ENCODE measurements around the gene PRKCZ.

Gene PRKCZ

DNA sequence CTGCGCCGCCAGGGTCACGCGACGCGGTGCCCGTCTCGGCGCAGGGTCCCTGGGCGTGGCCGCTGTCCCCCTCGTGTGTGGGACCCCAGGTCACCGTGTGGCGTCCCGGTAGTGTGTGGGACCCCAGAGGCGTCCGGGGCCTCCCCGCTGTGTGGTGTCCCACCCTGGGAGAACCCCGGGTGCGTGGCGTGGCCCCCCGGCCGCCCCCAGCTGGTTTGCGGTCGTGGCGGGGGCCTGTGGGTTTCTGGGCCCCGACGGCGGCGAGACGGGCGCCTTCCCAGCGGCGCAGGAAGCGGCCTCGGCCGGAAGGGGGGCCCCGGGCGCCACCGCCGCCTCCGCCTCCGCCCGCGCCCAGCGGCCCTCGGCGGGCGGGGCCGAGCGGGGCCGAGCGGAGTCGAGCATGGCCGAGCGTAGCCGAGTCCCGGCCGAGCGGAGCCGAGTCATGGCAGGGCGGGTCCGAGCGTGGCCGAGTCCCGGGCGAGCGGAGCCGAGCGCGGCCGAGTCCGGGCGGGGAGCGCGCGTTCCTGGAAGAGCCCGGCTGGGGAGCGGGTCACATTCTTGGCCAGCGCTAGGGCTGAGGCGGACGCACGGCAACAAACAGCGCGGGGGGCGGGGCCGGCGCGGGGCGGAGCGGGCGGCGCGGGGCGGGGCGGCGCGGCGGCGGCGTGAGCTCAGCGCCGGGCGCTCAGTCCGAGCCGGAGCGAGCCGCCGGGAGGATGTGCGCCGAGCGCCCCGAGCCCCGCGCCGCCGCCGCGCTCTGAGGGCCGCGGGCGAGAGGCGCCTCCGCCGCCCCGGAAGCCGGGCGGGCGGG, 177.3 kb downstream of the PRKCZ start:
- H3K9ac ChIP-seq (ENCODE audit: low read depth, low read length, poor library complexity), result peak overlapping the region; percentile 99
- peak overlapping the region; percentile 95 for H3K4ac ChIP-seq (ENCODE audit: low read length)
- peak overlapping the region; percentile 93 for H3K23ac ChIP-seq (ENCODE audit: low read depth, low read length, poor library complexity)
- DNase-seq (ENCODE audit: low spot score), result peak; percentile 98
- H3K14ac ChIP-seq (ENCODE audit: low read length), result peak overlapping the region; percentile 98
- H3K4me3 ChIP-seq (ENCODE audit: low read length in 2 of 2), result peak overlapping the region; percentile 87 to 95
- peaks cover 0 to 8% (median 0%) of the 10 kb centered on the region in 3 experiments for H3K27me3 ChIP-seq (ENCODE audit: control insufficient read depth in 3 of 3, insufficient read depth in 3 of 3, low read depth in 1 of 3, low read length in 3 of 3)
- peak overlapping the region; percentile 95 for H4K91ac ChIP-seq (ENCODE audit: low read depth, low read length, poor library complexity)
- peak overlapping the region; percentile 97 for H2BK15ac ChIP-seq (ENCODE audit: low read length)
- H3K4me1 ChIP-seq (ENCODE audit: control insufficient read depth in 2 of 2, insufficient read depth in 1 of 2, low read depth in 1 of 2, low read length in 2 of 2), result peaks cover 25 to 26% of the 10 kb centered on the region in 2 donors
- H2BK120ac ChIP-seq (ENCODE audit: low read depth, low read length), result no peak overlapping the region
- no peak overlapping the region for H4K8ac ChIP-seq (ENCODE audit: low read depth, low read length)
- H2BK5ac ChIP-seq (ENCODE audit: low read length), result peak overlapping the region; percentile 93
- H3K27ac ChIP-seq (replicated peaks; ENCODE audit: low read length), result peak overlapping the region; percentile 92
- peak overlapping the region; percentile 100 for H3K4me2 ChIP-seq (ENCODE audit: insufficient read depth, low read length, poor library complexity, severe bottlenecking)
- peaks cover 0 to 19% of the 10 kb centered on the region in 2 donors for H3K36me3 ChIP-seq (replicated peaks in 1 of 2; ENCODE audit: control insufficient read depth in 2 of 2, insufficient read depth in 2 of 2, low read length in 2 of 2)
- peaks cover 24% of the 10 kb centered on the region for H3K79me1 ChIP-seq (ENCODE audit: low read depth, low read length)
- H3K9me3 ChIP-seq (replicated peaks in 1 of 2; ENCODE audit: control insufficient read depth in 2 of 2, insufficient read depth in 1 of 2, low read depth in 1 of 2, low read length in 2 of 2), result no peaks in the 10 kb centered on the region
- peak overlapping the region; percentile 99 for H2AK5ac ChIP-seq (ENCODE audit: low read depth, low read length)
- peak overlapping the region; percentile 94 for H2BK12ac ChIP-seq (ENCODE audit: low read length)
- peak overlapping the region; percentile 100 for H3K18ac ChIP-seq (ENCODE audit: low read length)
- WGBS, 2 donors (ENCODE audit: extremely low coverage in 2 of 2, insufficient read length in 2 of 2, insufficient replicate concordance in 1 of 2), result no CpG with 5 or more reads among the region's 129 CpGs
- peak overlapping the region; percentile 95 for H2AFZ ChIP-seq (ENCODE audit: low read length)

DNA sequence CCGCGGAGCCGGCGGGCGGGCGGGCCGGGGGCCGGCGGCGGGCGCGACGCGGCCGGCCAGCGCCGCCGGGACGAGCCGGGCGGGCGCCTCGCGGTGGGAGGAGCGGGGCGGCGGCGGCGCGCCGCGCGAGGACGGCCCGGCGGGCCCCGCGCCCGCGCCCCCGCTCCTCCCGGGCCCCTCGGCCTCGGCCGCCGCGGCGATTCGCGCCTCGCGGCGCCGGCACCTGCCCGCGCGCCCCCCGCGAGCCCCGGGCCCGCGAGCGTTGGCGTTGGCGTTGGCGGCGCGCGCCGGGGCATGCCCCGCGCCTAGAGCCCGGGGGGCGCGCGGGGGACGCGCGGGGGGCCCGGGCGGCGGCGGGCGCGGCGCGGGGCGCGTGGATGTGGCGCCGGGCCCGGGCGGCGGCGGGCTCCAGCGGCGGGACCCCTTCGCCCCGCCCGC, 178.0 kb downstream of the PRKCZ start, which contains the start of gene SKI:
TSS of gene SKI (plus strand) at position 163 of the 438 bp plus-strand sequence. CDS start 448 bp downstream, outside the sequence.
- peak within 1 kb of the TSS; percentile 100 for H3K9ac ChIP-seq (ENCODE audit: low read depth, low read length, poor library complexity)
- peaks cover 0 to 8% (median 0%) of the 10 kb centered on the region in 3 experiments for H3K27me3 ChIP-seq (ENCODE audit: control insufficient read depth in 3 of 3, insufficient read depth in 3 of 3, low read depth in 1 of 3, low read length in 3 of 3)
- H3K4me3 ChIP-seq (ENCODE audit: low read length in 2 of 2), result peak within 1 kb of the TSS; percentile 87 to 96
- H3K79me1 ChIP-seq (ENCODE audit: low read depth, low read length), result peaks cover 24% of the 10 kb centered on the region
- peak within 1 kb of the TSS; percentile 95 for H2AFZ ChIP-seq (ENCODE audit: low read length)
- H3K4me2 ChIP-seq (ENCODE audit: insufficient read depth, low read length, poor library complexity, severe bottlenecking), result peak within 1 kb of the TSS; percentile 100
- peak within 1 kb of the TSS; percentile 99 for H2AK5ac ChIP-seq (ENCODE audit: low read depth, low read length)
- peak within 1 kb of the TSS; percentile 94 for H2BK12ac ChIP-seq (ENCODE audit: low read length)
- peak within 1 kb of the TSS; percentile 54 for H2BK120ac ChIP-seq (ENCODE audit: low read depth, low read length)
- peak within 1 kb of the TSS; percentile 99 for H3K23ac ChIP-seq (ENCODE audit: low read depth, low read length, poor library complexity)
- peaks cover 28 to 31% of the 10 kb centered on the region in 2 donors for H3K4me1 ChIP-seq (ENCODE audit: control insufficient read depth in 2 of 2, insufficient read depth in 1 of 2, low read depth in 1 of 2, low read length in 2 of 2)
- H3K36me3 ChIP-seq (replicated peaks in 1 of 2; ENCODE audit: control insufficient read depth in 2 of 2, insufficient read depth in 2 of 2, low read length in 2 of 2), result peaks cover 0 to 22% of the 10 kb centered on the region in 2 donors
- peak within 1 kb of the TSS; percentile 95 for H3K4ac ChIP-seq (ENCODE audit: low read length)
- peak within 1 kb of the TSS; percentile 92 for H3K27ac ChIP-seq (replicated peaks; ENCODE audit: low read length)
- peak within 1 kb of the TSS; percentile 95 for H4K91ac ChIP-seq (ENCODE audit: low read depth, low read length, poor library complexity)
- peak within 1 kb of the TSS; percentile 100 for H3K18ac ChIP-seq (ENCODE audit: low read length)
- no peak for DNase-seq (ENCODE audit: low spot score)
- peak within 1 kb of the TSS; percentile 97 for H2BK15ac ChIP-seq (ENCODE audit: low read length)
- H3K14ac ChIP-seq (ENCODE audit: low read length), result peak within 1 kb of the TSS; percentile 100
- peak within 1 kb of the TSS; percentile 95 for H2BK5ac ChIP-seq (ENCODE audit: low read length)
- no CpG with 5 or more reads among the region's 100 CpGs for WGBS, 2 donors (ENCODE audit: extremely low coverage in 2 of 2, insufficient read length in 2 of 2, insufficient replicate concordance in 1 of 2)
- no peak within 1 kb of the TSS for H4K8ac ChIP-seq (ENCODE audit: low read depth, low read length)
- H3K9me3 ChIP-seq (replicated peaks in 1 of 2; ENCODE audit: control insufficient read depth in 2 of 2, insufficient read depth in 1 of 2, low read depth in 1 of 2, low read length in 2 of 2), result no peaks in the 10 kb centered on the region

DNA sequence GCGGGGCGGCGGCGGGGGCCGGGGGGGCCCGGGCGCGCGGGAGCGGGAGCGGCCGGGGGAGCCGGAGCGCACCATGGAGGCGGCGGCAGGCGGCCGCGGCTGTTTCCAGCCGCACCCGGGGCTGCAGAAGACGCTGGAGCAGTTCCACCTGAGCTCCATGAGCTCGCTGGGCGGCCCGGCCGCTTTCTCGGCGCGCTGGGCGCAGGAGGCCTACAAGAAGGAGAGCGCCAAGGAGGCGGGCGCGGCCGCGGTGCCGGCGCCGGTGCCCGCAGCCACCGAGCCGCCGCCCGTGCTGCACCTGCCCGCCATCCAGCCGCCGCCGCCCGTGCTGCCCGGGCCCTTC, 178.5 kb downstream of the PRKCZ start:
- H3K27ac ChIP-seq (replicated peaks; ENCODE audit: low read length), result no peak overlapping the region
- no peak overlapping the region for H2AFZ ChIP-seq (ENCODE audit: low read length)
- WGBS, 2 donors (ENCODE audit: extremely low coverage in 2 of 2, insufficient read length in 2 of 2, insufficient replicate concordance in 1 of 2), result no CpG with 5 or more reads among the region's 50 CpGs
- peak overlapping the region; percentile 99 for H3K23ac ChIP-seq (ENCODE audit: low read depth, low read length, poor library complexity)
- no peak overlapping the region for H3K4ac ChIP-seq (ENCODE audit: low read length)
- H3K14ac ChIP-seq (ENCODE audit: low read length), result peak overlapping the region; percentile 100
- DNase-seq (ENCODE audit: low spot score), result no peak
- H3K4me2 ChIP-seq (ENCODE audit: insufficient read depth, low read length, poor library complexity, severe bottlenecking), result peak overlapping the region; percentile 97
- H3K9me3 ChIP-seq (replicated peaks in 1 of 2; ENCODE audit: control insufficient read depth in 2 of 2, insufficient read depth in 1 of 2, low read depth in 1 of 2, low read length in 2 of 2), result no peaks in the 10 kb centered on the region
- peaks cover 0 to 8% (median 0%) of the 10 kb centered on the region in 3 experiments for H3K27me3 ChIP-seq (ENCODE audit: control insufficient read depth in 3 of 3, insufficient read depth in 3 of 3, low read depth in 1 of 3, low read length in 3 of 3)
- peak overlapping the region; percentile 54 for H2BK120ac ChIP-seq (ENCODE audit: low read depth, low read length)
- H2BK5ac ChIP-seq (ENCODE audit: low read length), result peak overlapping the region; percentile 95
- peaks cover 0 to 25% of the 10 kb centered on the region in 2 donors for H3K36me3 ChIP-seq (replicated peaks in 1 of 2; ENCODE audit: control insufficient read depth in 2 of 2, insufficient read depth in 2 of 2, low read length in 2 of 2)
- no peak overlapping the region for H4K91ac ChIP-seq (ENCODE audit: low read depth, low read length, poor library complexity)
- H3K9ac ChIP-seq (ENCODE audit: low read depth, low read length, poor library complexity), result peak overlapping the region; percentile 100
- H3K4me3 ChIP-seq (ENCODE audit: low read length in 2 of 2), result peak overlapping the region; percentile 69 to 96
- peak overlapping the region; percentile 91 for H3K18ac ChIP-seq (ENCODE audit: low read length)
- peaks cover 33 to 36% of the 10 kb centered on the region in 2 donors for H3K4me1 ChIP-seq (ENCODE audit: control insufficient read depth in 2 of 2, insufficient read depth in 1 of 2, low read depth in 1 of 2, low read length in 2 of 2)
- H2BK15ac ChIP-seq (ENCODE audit: low read length), result peak overlapping the region; percentile 65
- H3K79me1 ChIP-seq (ENCODE audit: low read depth, low read length), result peaks cover 24% of the 10 kb centered on the region
- peak overlapping the region; percentile 63 for H2BK12ac ChIP-seq (ENCODE audit: low read length)
- H2AK5ac ChIP-seq (ENCODE audit: low read depth, low read length), result peak overlapping the region; percentile 53
- H4K8ac ChIP-seq (ENCODE audit: low read depth, low read length), result no peak overlapping the region

All from neuronal stem cell (in vitro differentiated cells).